ENCODE results near the gene P2RX1. TPM values are rescaled to one million over a fixed set of nuclear protein-coding genes. Genes with fewer than 3 reads are reported as not detected.
"Not testable (repeated sequence)": the region's sequence is repeated elsewhere in the genome, so short reads cannot be mapped to it uniquely, and the experiment has no call there.

P2RX1 gene
- total RNA-seq, 8 experiments from 2014 or later, result 0.05 to 1.2 (median 0.29) TPM; not detected in 2

DNA sequence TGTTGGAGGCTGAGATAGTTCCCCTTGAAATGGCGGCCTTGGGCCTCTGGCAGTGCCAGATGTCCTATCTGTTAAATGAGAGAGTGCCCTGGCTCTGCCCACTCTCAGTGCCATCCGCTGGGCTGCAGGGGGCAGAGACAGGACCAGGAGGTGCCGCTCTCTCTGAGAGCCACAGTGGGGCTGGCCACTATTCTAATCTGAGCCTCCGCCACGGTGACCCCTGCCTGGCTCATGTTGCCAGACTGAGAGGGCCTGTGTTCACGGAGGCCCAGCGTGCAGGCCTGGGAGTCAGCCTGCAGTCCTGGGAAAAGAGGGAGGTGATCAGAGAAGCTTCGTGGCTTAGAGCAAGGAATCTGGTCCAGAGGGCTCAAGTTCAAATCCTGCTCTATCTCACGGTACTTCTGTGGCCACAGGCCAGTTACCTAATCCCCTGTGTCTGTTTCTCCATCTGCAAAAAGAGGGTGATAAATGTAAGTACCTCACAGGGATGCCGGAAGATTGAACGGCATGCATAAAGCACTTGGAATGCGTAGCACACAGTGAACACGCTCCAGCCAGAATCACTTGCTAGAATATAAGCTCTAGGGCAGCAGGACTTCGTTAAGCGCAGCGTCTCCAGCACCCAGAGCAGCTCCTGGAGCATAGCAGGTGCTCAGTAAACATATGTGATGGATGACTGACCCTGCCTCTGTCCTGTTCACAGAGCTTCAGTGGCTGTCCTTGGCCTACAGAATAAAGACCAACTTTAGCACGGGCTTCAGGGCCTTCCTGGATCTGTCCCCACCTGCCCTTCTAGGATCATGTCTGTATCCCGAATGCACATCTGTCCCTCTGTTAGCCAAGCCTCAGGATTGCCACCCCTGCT is 41.7 kb upstream of the P2RX1 start:
- H3K27ac ChIP-seq, result no peak overlapping the region
- peaks cover 6 to 16% of the 10 kb centered on the region in 2 donors for H3K4me1 ChIP-seq (replicated peaks in 1 of 2)
- H3K4me3 ChIP-seq, result no peak overlapping the region
- WGBS, 10 experiments, result 50 to 100% (median 81%) methylated on average over 1 to 11 of the region's 18 CpGs
- in situ Hi-C loops (cut with MboI; ENCODE audit: low pct_unique_long_range_greater_than_20kb in 2 of 9, low sequenced_read_pairs in 9 of 9, unreplicated experiment in 9 of 9), result no loop called here
- ATAC-seq (replicated peaks in 6 of 8), result peak in 1 of 8 experiments; percentile 22

DNA sequence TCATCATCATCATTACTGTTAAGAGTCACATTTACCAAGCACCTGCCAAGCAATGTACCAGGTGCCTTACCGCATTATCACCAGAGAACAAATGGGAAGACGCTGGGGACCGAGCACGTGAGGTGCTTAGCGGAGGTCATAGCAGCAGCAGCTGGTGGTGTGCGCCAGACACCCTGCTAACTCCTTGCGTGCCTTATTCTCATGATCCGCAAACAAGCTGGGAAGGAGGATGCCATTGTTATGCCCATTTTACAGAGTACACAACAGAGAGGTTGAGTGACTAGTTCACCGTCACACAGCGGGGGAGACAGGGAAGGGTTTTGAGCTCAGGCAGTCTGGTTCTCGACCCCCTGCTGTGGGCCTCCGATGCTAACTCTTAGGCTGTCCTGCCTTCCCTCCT is 40.7 kb upstream of the P2RX1 start:
- Histone ChIP-seq H3K4me1 (replicated peaks in 1 of 2) (peaks cover 6 to 16% of the 10 kb centered on the region in 2 donors), H3K27ac (no peak overlapping the region), H3K4me3 (no peak overlapping the region)
- in situ Hi-C loops (cut with MboI; ENCODE audit: low pct_unique_long_range_greater_than_20kb in 2 of 9, low sequenced_read_pairs in 9 of 9, unreplicated experiment in 9 of 9), result no loop called here
- no peak for ATAC-seq (replicated peaks in 6 of 8)
- 80 to 100% (median 84%) methylated on average over 1 to 7 of the region's 12 CpGs; no CpG with 5 or more reads in 4 of the 10 experiments for WGBS, 10 experiments

DNA sequence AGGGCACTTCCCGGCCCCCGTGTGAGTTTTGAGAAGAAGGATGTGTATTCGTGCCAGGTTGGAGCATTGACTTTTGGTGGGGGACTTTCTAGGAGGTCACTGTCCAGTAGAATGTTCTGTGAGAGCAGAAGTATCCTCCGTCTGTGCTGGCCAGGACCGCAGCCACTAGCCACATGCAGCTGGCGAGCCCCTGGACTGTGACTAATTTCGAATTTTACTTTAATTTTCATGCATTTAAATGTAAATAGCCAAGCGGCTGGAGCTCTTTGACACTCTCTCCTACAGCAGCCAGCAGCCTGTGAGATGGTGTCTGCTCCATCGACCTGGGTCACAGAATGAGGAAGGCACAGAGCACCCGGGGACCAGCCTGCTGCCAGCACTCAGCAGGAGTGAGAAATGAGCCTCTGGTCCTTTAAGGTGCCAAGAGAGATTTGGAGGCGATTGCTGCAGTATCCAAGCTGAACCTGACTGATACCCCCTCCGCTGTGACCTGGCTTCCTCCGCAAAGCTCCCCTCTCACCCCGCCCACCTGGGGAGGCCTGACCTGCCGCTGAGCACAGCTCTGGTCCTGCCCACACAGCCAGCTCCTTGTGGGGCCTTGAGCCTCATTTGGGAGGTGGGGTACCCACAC is 40.2 kb upstream of the P2RX1 start:
- in situ Hi-C loops (cut with MboI; ENCODE audit: low pct_unique_long_range_greater_than_20kb in 2 of 9, low sequenced_read_pairs in 9 of 9, unreplicated experiment in 9 of 9), result no loop called here
- WGBS, 10 experiments, result 20 to 54% (median 47%) methylated on average over 1 to 8 of the region's 15 CpGs; no CpG with 5 or more reads in 1 of the 10 experiments
- ATAC-seq (replicated peaks in 6 of 8), result peak in 6 of 8 experiments; percentile 12 to 52 (median 34)
- H3K4me1 ChIP-seq (replicated peaks in 1 of 2), result peaks cover 6 to 16% of the 10 kb centered on the region in 2 donors
- no peak overlapping the region for H3K27ac ChIP-seq
- no peak overlapping the region for H3K4me3 ChIP-seq

- WGBS, 10 experiments, result 100% methylated on average over 1 to 4 of the region's 10 CpGs; no CpG with 5 or more reads in 7 of the 10 experiments
- Histone ChIP-seq H3K4me3 (no peak overlapping the region), H3K27ac (no peak overlapping the region), H3K4me1 (replicated peaks in 1 of 2) (peaks cover 6 to 16% of the 10 kb centered on the region in 2 donors)
- in situ Hi-C loops (cut with MboI; ENCODE audit: low pct_unique_long_range_greater_than_20kb in 2 of 9, low sequenced_read_pairs in 9 of 9, unreplicated experiment in 9 of 9), result no loop called here
- no peak for ATAC-seq (replicated peaks in 6 of 8)
These were observed 39.4 kb upstream of the P2RX1 start for GRCh38 chr17:3955673-3955988.

GRCh38 chr17:3954976-3955672 is 38.9 kb upstream of the P2RX1 start:
- WGBS, 10 experiments, result 40 to 100% (median 85%) methylated on average over 1 to 12 of the region's 18 CpGs; no CpG with 5 or more reads in 1 of the 10 experiments
- no peak overlapping the region for H3K27ac ChIP-seq
- in situ Hi-C loops (cut with MboI; ENCODE audit: low pct_unique_long_range_greater_than_20kb in 2 of 9, low sequenced_read_pairs in 9 of 9, unreplicated experiment in 9 of 9), result no loop called here
- no peak for ATAC-seq (replicated peaks in 6 of 8)
- H3K4me3 ChIP-seq, result no peak overlapping the region
- H3K4me1 ChIP-seq (replicated peaks in 1 of 2), result peaks cover 6 to 16% of the 10 kb centered on the region in 2 donors

- in situ Hi-C loops (cut with MboI; ENCODE audit: low pct_unique_long_range_greater_than_20kb in 2 of 9, low sequenced_read_pairs in 9 of 9, unreplicated experiment in 9 of 9), result no loop called here
- H3K4me3 ChIP-seq, result no peak overlapping the region
- WGBS, 10 experiments, result 90 to 100% methylated on average over 2 to 3 of the region's 10 CpGs; no CpG with 5 or more reads in 8 of the 10 experiments
- H3K27ac ChIP-seq, result no peak overlapping the region
- peaks cover 6 to 9% of the 10 kb centered on the region in 2 donors for H3K4me1 ChIP-seq (replicated peaks in 1 of 2)
- ATAC-seq (replicated peaks in 6 of 8), result no peak
These were observed 37.8 kb upstream of the P2RX1 start for GRCh38 chr17:3954086-3954485.

DNA sequence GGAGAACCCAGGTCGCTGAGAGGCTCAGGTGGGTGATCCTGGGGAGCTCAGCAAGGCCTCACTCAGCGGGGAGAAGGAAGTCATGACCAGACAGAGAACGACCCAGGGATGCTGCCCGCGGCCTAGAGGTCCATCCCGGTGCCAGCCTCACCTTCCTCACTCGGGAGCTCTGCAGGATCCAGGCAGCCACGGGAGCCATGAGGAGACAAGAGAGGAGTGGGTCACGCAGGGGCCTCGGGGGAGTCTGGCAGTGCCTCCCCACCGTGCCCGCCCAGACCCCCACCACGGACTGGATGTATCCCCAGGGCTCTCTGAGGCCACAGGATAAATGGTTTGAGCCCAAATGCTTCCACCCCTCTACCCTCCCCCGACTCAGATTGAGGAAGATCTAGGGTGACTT is 37.3 kb upstream of the P2RX1 start:
- peaks cover 6 to 7% of the 10 kb centered on the region in 2 donors for H3K4me1 ChIP-seq (replicated peaks in 1 of 2)
- no peak overlapping the region for H3K27ac ChIP-seq
- WGBS, 10 experiments, result 94% methylated on average over 3 of the region's 14 CpGs; no CpG with 5 or more reads in 9 of the 10 experiments
- no peak for ATAC-seq (replicated peaks in 6 of 8)
- in situ Hi-C loops (cut with MboI; ENCODE audit: low pct_unique_long_range_greater_than_20kb in 2 of 9, low sequenced_read_pairs in 9 of 9, unreplicated experiment in 9 of 9), result no loop called here
- no peak overlapping the region for H3K4me3 ChIP-seq

GRCh38 chr17:3952186-3952585 is 35.9 kb upstream of the P2RX1 start:
- no peak overlapping the region for H3K27ac ChIP-seq
- ATAC-seq (replicated peaks in 6 of 8), result no peak
- H3K4me3 ChIP-seq, result no peak overlapping the region
- 80 to 90% (median 82%) methylated on average over 1 to 7 of the region's 14 CpGs; no CpG with 5 or more reads in 7 of the 10 experiments for WGBS, 10 experiments
- H3K4me1 ChIP-seq (replicated peaks in 1 of 2), result peaks cover 6 to 7% of the 10 kb centered on the region in 2 donors
- in situ Hi-C loops (cut with MboI; ENCODE audit: low pct_unique_long_range_greater_than_20kb in 2 of 9, low sequenced_read_pairs in 9 of 9, unreplicated experiment in 9 of 9), result no loop called here

DNA sequence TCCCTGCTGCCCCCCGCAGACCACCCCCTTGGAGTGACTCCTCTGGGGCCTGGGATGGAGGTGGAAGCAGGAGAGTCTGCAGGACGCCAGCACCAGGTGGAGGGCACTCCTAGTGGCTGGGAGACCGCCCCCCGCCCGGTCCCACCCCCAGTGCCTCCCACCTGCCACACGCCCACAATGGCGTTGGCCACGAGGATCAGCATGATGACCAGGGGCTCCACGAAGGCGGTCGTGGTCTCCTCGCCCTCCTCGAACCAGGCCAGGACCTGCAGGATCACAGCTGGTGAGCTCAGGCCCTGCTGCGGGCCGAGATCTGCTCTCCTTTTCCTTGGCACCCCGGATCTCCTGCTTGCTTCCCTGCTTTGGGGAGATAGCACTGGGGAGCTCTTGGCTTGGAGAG is 35.2 kb upstream of the P2RX1 start:
- H3K27ac ChIP-seq, result no peak overlapping the region

DNA sequence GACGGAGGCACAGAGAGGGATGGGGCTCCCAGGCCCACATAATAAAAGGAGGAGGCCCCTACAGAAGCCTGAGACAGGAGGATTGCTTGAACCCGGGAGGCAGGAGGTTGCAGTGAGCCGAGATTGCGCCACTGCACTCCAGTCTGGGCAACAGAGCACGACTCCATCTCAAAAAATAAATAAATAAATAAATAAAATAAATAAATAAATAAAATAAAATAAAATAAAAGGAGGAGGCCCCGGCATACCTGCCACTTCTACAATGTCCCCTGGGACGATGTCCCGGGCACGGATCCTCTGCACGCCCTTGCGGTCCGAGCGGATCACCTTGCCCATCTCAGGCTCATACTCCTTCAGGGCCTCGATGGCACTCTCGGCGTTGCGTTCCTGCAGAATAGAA is 34.7 kb upstream of the P2RX1 start:
- ATAC-seq (replicated peaks in 6 of 8), result no peak
- in situ Hi-C loops (cut with MboI; ENCODE audit: low pct_unique_long_range_greater_than_20kb in 2 of 9, low sequenced_read_pairs in 9 of 9, unreplicated experiment in 9 of 9), result no loop called here
- Histone ChIP-seq H3K4me1 (replicated peaks in 1 of 2) (peaks cover 0 to 7% of the 10 kb centered on the region in 2 donors), H3K27ac (no peak overlapping the region), H3K4me3 (no peak overlapping the region)
- WGBS, 10 experiments, result 80 to 97% (median 85%) methylated on average over 1 to 10 of the region's 17 CpGs; no CpG with 5 or more reads in 2 of the 10 experiments

More for the DNA sequence above, 35.2 kb upstream of the P2RX1 start:
- Histone ChIP-seq H3K4me3 (no peak overlapping the region), H3K4me1 (replicated peaks in 1 of 2) (peaks cover 3 to 7% of the 10 kb centered on the region in 2 donors)
- ATAC-seq (replicated peaks in 6 of 8), result no peak
- in situ Hi-C loops (cut with MboI; ENCODE audit: low pct_unique_long_range_greater_than_20kb in 2 of 9, low sequenced_read_pairs in 9 of 9, unreplicated experiment in 9 of 9), result no loop called here
- WGBS, 10 experiments, result 17% methylated on average over 1 of the region's 16 CpGs; no CpG with 5 or more reads in 9 of the 10 experiments

- H3K4me1 ChIP-seq (replicated peaks in 1 of 2), result peaks cover 0 to 7% of the 10 kb centered on the region in 2 donors
- 50 to 86% (median 60%) methylated on average over 1 to 4 of the region's 12 CpGs; no CpG with 5 or more reads in 7 of the 10 experiments for WGBS, 10 experiments
- in situ Hi-C loops (cut with MboI; ENCODE audit: low pct_unique_long_range_greater_than_20kb in 2 of 9, low sequenced_read_pairs in 9 of 9, unreplicated experiment in 9 of 9), result no loop called here
These were observed 34.3 kb upstream of the P2RX1 start for GRCh38 chr17:3950584-3950983.

DNA sequence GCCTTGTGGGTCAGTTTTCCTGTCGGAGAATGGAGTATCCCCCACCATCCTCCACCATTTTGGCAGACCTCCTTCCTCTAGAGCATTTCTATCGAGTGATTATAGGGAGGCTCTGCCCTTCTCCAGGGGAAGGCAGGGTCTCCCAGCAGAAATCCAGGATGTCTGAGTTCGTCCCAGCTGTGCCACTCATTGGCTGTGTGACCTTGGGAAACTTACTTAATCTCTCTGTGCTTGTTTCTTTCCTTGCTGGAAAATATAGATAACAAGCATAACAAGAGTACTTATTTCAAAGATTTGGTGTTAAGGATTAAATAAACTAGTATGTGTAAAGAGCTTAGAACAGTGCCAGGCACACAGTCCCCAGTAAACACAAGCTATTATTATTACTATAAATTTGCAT is 33.2 kb upstream of the P2RX1 start:
- H3K27ac ChIP-seq, result no peak overlapping the region
- WGBS, 10 experiments, result 20 to 100% (median 63%) methylated on average over 1 to 2 of the region's 3 CpGs; no CpG with 5 or more reads in 7 of the 10 experiments
- H3K4me1 ChIP-seq (replicated peaks in 1 of 2), result peaks cover 0 to 6% of the 10 kb centered on the region in 2 donors
- in situ Hi-C loops (cut with MboI; ENCODE audit: low pct_unique_long_range_greater_than_20kb in 2 of 9, low sequenced_read_pairs in 9 of 9, unreplicated experiment in 9 of 9), result no loop called here
- no peak for ATAC-seq (replicated peaks in 6 of 8)
- no peak overlapping the region for H3K4me3 ChIP-seq

More at GRCh38 chr17:3950584-3950983, 34.3 kb upstream of the P2RX1 start:
- ATAC-seq (replicated peaks in 6 of 8), result no peak
- Histone ChIP-seq H3K4me3 (no peak overlapping the region), H3K27ac (no peak overlapping the region)

- 14 to 100% (median 55%) methylated on average over 1 to 2 of the region's 3 CpGs; no CpG with 5 or more reads in 4 of the 10 experiments for WGBS, 10 experiments
- in situ Hi-C loops (cut with MboI; ENCODE audit: low pct_unique_long_range_greater_than_20kb in 2 of 9, low sequenced_read_pairs in 9 of 9, unreplicated experiment in 9 of 9); H3K4me1 ChIP-seq (replicated peaks in 1 of 2); ATAC-seq (replicated peaks in 6 of 8); H3K4me3 ChIP-seq; H3K27ac ChIP-seq: not testable (repeated sequence)
These were observed 32.3 kb upstream of the P2RX1 start for GRCh38 chr17:3948551-3948950.

Measured in motor neuron (in vitro differentiated cells).